ENCODE data around the gene LONRF2.
"Not testable (repeated sequence)": the region's sequence is repeated elsewhere in the genome, so short reads cannot be mapped to it uniquely, and the experiment has no call there.

The LONRF2 gene

GRCh38 chr2:100321866-100322820, at the start of gene LONRF2:
Gene LONRF2, minus strand, starts transcription at chr2:100322501. Its CDS starts 408 bp downstream, at chr2:100322093.
- peak; percentile 51 for DNase-seq
- no peak for TF ChIP-seq CTCF (IDR thresholded peaks at IDR 0.05; ENCODE audit: low read depth, low read length)
- H3K9me3 ChIP-seq (ENCODE audit: severe bottlenecking), result peaks cover 6% of the 10 kb centered on the region
- H3K27me3 ChIP-seq (ENCODE audit: insufficient read depth, low read depth, severe bottlenecking), result peaks cover 47% of the 10 kb centered on the region
- H3K4me3 ChIP-seq (ENCODE audit: low read depth, low read length), result peak within 1 kb of the TSS; percentile 32
- H3K36me3 ChIP-seq, result no peaks in the 10 kb centered on the region
- no peak within 1 kb of the TSS for H3K27ac ChIP-seq

GRCh38 chr2:100367163-100367562, 44.9 kb upstream of the LONRF2 start:
- TF ChIP-seq CTCF (IDR thresholded peaks at IDR 0.05; ENCODE audit: low read depth, low read length), result no peak
- Histone ChIP-seq H3K36me3 (no peaks in the 10 kb centered on the region), H3K27ac (no peak overlapping the region), H3K4me3 (ENCODE audit: low read depth, low read length) (no peak overlapping the region), H3K9me3 (ENCODE audit: severe bottlenecking) (peaks cover under 1% of the 10 kb centered on the region), H3K27me3 (ENCODE audit: insufficient read depth, low read depth, severe bottlenecking) (peaks cover 4% of the 10 kb centered on the region)
- no peak for DNase-seq

GRCh38 chr2:100365434-100365833, 43.1 kb upstream of the LONRF2 start:
- Histone ChIP-seq H3K27me3 (ENCODE audit: insufficient read depth, low read depth, severe bottlenecking) (no peaks in the 10 kb centered on the region), H3K27ac (no peak overlapping the region), H3K4me3 (ENCODE audit: low read depth, low read length) (no peak overlapping the region), H3K36me3 (no peaks in the 10 kb centered on the region), H3K9me3 (ENCODE audit: severe bottlenecking) (peaks cover 4% of the 10 kb centered on the region)
- TF ChIP-seq CTCF (IDR thresholded peaks at IDR 0.05; ENCODE audit: low read depth, low read length), result no peak
- peak; percentile 14 for DNase-seq

- H3K27me3 ChIP-seq (ENCODE audit: insufficient read depth, low read depth, severe bottlenecking); H3K36me3 ChIP-seq; H3K9me3 ChIP-seq (ENCODE audit: severe bottlenecking); H3K4me3 ChIP-seq (ENCODE audit: low read depth, low read length); DNase-seq; H3K27ac ChIP-seq: not testable (repeated sequence)
These were observed 40.0 kb upstream of the LONRF2 start for GRCh38 chr2:100362269-100362668.

- DNase-seq, result no peak
- no peak overlapping the region for H3K27ac ChIP-seq
- no peaks in the 10 kb centered on the region for H3K27me3 ChIP-seq (ENCODE audit: insufficient read depth, low read depth, severe bottlenecking)
- H3K36me3 ChIP-seq, result no peaks in the 10 kb centered on the region
- no peak for TF ChIP-seq CTCF (IDR thresholded peaks at IDR 0.05; ENCODE audit: low read depth, low read length)
- peaks cover 4% of the 10 kb centered on the region for H3K9me3 ChIP-seq (ENCODE audit: severe bottlenecking)
- no peak overlapping the region for H3K4me3 ChIP-seq (ENCODE audit: low read depth, low read length)
These were observed 37.3 kb upstream of the LONRF2 start for GRCh38 chr2:100359576-100359975.

GRCh38 chr2:100358554-100358953, 36.3 kb upstream of the LONRF2 start:
- H3K9me3 ChIP-seq (ENCODE audit: severe bottlenecking), result peaks cover 4% of the 10 kb centered on the region
- no peaks in the 10 kb centered on the region for H3K36me3 ChIP-seq
- DNase-seq, result no peak
- no peak for TF ChIP-seq CTCF (IDR thresholded peaks at IDR 0.05; ENCODE audit: low read depth, low read length)
- no peaks in the 10 kb centered on the region for H3K27me3 ChIP-seq (ENCODE audit: insufficient read depth, low read depth, severe bottlenecking)
- no peak overlapping the region for H3K27ac ChIP-seq
- no peak overlapping the region for H3K4me3 ChIP-seq (ENCODE audit: low read depth, low read length)
